NCI-H146 (cell line): ENCODE data around the gene LIPA.
"Not testable (repeated sequence)": the region's sequence is repeated elsewhere in the genome, so short reads cannot be mapped to it uniquely, and the experiment has no call there.

Source experiments
- DNase-seq: peaks from one replicate; lab custom pipeline; 2025; lab: John Stamatoyannopoulos, UW

Gene LIPA

GRCh38 chr10:89269433-89270152 lies 18.0 kb upstream of the LIPA start:
- no peak for DNase-seq

- DNase-seq, result no peak
These were observed 15.3 kb upstream of the LIPA start for GRCh38 chr10:89266721-89267453.

GRCh38 chr10:89263531-89263930 lies 12.0 kb upstream of the LIPA start:
- no peak for DNase-seq

- no peak for DNase-seq
These were observed 11.5 kb upstream of the LIPA start for GRCh38 chr10:89263091-89263490.

GRCh38 chr10:89262086-89263051 lies 10.8 kb upstream of the LIPA start:
- DNase-seq, result no peak

- DNase-seq, result no peak
These were observed 7.3 kb upstream of the LIPA start for GRCh38 chr10:89258881-89259280.

- DNase-seq, result no peak
These were observed 6.0 kb upstream of the LIPA start for GRCh38 chr10:89257581-89257980.

GRCh38 chr10:89256962-89257361 lies 5.4 kb upstream of the LIPA start:
- no peak for DNase-seq

GRCh38 chr10:89256340-89256739 lies 4.8 kb upstream of the LIPA start:
- no peak for DNase-seq

- DNase-seq, result no peak
These were observed 4.2 kb upstream of the LIPA start for GRCh38 chr10:89255793-89256192.

- not testable (repeated sequence) for DNase-seq
These were observed 3.6 kb upstream of the LIPA start for GRCh38 chr10:89255091-89255579.

GRCh38 chr10:89252225-89252585 lies 630 bp upstream of the LIPA start:
- DNase-seq, result no peak

- DNase-seq, result peak; percentile 50
These were observed 638 bp downstream of the LIPA start for GRCh38 chr10:89250865-89251408.

- no peak for DNase-seq
These were observed 2.6 kb downstream of the LIPA start for GRCh38 chr10:89248990-89249389.

- not testable (repeated sequence) for DNase-seq
These were observed 4.0 kb downstream of the LIPA start for GRCh38 chr10:89247623-89248022.

- no peak for DNase-seq
These were observed 5.8 kb downstream of the LIPA start for GRCh38 chr10:89245802-89246201.

- DNase-seq, result no peak
These were observed 8.6 kb downstream of the LIPA start for GRCh38 chr10:89242840-89243568.

GRCh38 chr10:89242345-89242684 lies 9.3 kb downstream of the LIPA start:
- peak; percentile 12 for DNase-seq

- no peak for DNase-seq
These were observed 9.9 kb downstream of the LIPA start for GRCh38 chr10:89241486-89242344.

- no peak for DNase-seq
These were observed 10.5 kb downstream of the LIPA start for GRCh38 chr10:89241026-89241425.
